SU-DHL-6 (cell line): Measurements from ENCODE around the gene ACER3.

Experiments used
- CTCF ChIP-seq: fragments of 200-600 bp; sonication (generic); IDR thresholded peaks from one replicate; pipeline ENCODE4 v1.5.1; 2017; ENCODE audit warnings: antibody characterized with exemption, mild to moderate bottlenecking, low read length, moderate library complexity; ENCODE audit not compliant: insufficient read depth, poor library complexity, severe bottlenecking
- EZH2phosphoT487 ChIP-seq: fragments of 200-600 bp; sonication (generic), shearing (Covaris generic); conservative IDR thresholded peaks from 2 replicates; pipeline ENCODE4 v1.6.1; 2018; ENCODE audit warnings: mild to moderate bottlenecking, antibody characterized with exemption, low read length, moderate library complexity, mixed read lengths

GRCh38 chr11:77072851-77073327, 212.2 kb downstream of the ACER3 start:
- TF ChIP-seq CTCF (no peak), EZH2phosphoT487 (no peak)
